Gastroesophageal sphincter (tissue), 3 donors: ENCODE data around the gene SGCE.

Experiments
- CTCF ChIP-seq, 4 experiments: fragments of 200-600 bp in 2 of 4; fragments of 450-650 bp in 2 of 4; sonication (generic) in 1 of 4; IDR thresholded peaks; one replicate each; pipeline ENCODE4 v1.5.1; 2017 to 2019; ENCODE audit warnings: antibody characterized with exemption in 4 of 4, mild to moderate bottlenecking in 2 of 4, moderate library complexity in 2 of 4
- EP300 ChIP-seq: sonication (generic); formaldehyde crosslinking; IDR thresholded peaks from one replicate; pipeline ENCODE4 v1.6.1; 2017; ENCODE audit warnings: antibody characterized with exemption, mild to moderate bottlenecking
- POLR2A ChIP-seq, 2 donors: fragments of 450-650 bp; IDR thresholded peaks; one replicate each; pipeline ENCODE4 v1.6.1; 2017; ENCODE audit warnings: antibody characterized with exemption in 2 of 2, mild to moderate bottlenecking in 2 of 2, moderate library complexity in 1 of 2
- POLR2AphosphoS5 ChIP-seq: sonication (generic); formaldehyde crosslinking; IDR thresholded peaks from one replicate; pipeline ENCODE4 v1.6.1; 2017; ENCODE audit warnings: antibody characterized with exemption

- no peak for TF ChIP-seq CTCF (IDR thresholded peaks at IDR 0.05)
- no peak for TF ChIP-seq POLR2AphosphoS5
- TF ChIP-seq POLR2A (IDR thresholded peaks at IDR 0.05) = no peak
- no peak for TF ChIP-seq EP300
These were observed 19.4 kb upstream of the SGCE start for GRCh38 chr7:94675356-94675755.
